ENCODE results near the gene BDP1.
A peak's percentile ranks its signal among the peaks of the same experiment; 100 is the strongest.
"Not testable (repeated sequence)": the region's sequence is repeated elsewhere in the genome, so short reads cannot be mapped to it uniquely, and the experiment has no call there.

Gene BDP1

GRCh38 chr5:71460693-71461092 lies 5.2 kb downstream of the BDP1 start:
- no peak for DNase-seq (ENCODE audit: low spot score)

- DNase-seq (ENCODE audit: low spot score): no peak
Observed at GRCh38 chr5:71461360-71461759, 5.9 kb downstream of the BDP1 start.

- DNase-seq (ENCODE audit: low spot score): no peak
Observed at GRCh38 chr5:71471193-71471592, 15.7 kb downstream of the BDP1 start.

GRCh38 chr5:71475788-71476384 lies 20.4 kb downstream of the BDP1 start:
- DNase-seq (ENCODE audit: low spot score): peak; percentile 22

- DNase-seq (ENCODE audit: low spot score): no peak
Observed at GRCh38 chr5:71481441-71481840, 26.0 kb downstream of the BDP1 start.

- no peak for DNase-seq (ENCODE audit: low spot score)
Observed at GRCh38 chr5:71482132-71482531, 26.7 kb downstream of the BDP1 start.

- no peak for DNase-seq (ENCODE audit: low spot score)
Observed at GRCh38 chr5:71483355-71483754, 27.9 kb downstream of the BDP1 start.

- DNase-seq (ENCODE audit: low spot score): no peak
Observed at GRCh38 chr5:71492817-71493615, 37.6 kb downstream of the BDP1 start.

- not testable (repeated sequence) for DNase-seq (ENCODE audit: low spot score)
Observed at GRCh38 chr5:71494202-71494601, 38.8 kb downstream of the BDP1 start.

GRCh38 chr5:71498756-71499155 lies 43.3 kb downstream of the BDP1 start:
- DNase-seq (ENCODE audit: low spot score): not testable (repeated sequence)

- DNase-seq (ENCODE audit: low spot score): no peak
Observed at GRCh38 chr5:71503536-71503935, 48.1 kb downstream of the BDP1 start.

GRCh38 chr5:71522151-71522550 lies 66.7 kb downstream of the BDP1 start:
- DNase-seq (ENCODE audit: low spot score): no peak

- not testable (repeated sequence) for DNase-seq (ENCODE audit: low spot score)
Observed at GRCh38 chr5:71525611-71526010, 70.2 kb downstream of the BDP1 start.

GRCh38 chr5:71528206-71528605 lies 72.8 kb downstream of the BDP1 start:
- DNase-seq (ENCODE audit: low spot score): no peak

GRCh38 chr5:71529682-71530081 lies 74.2 kb downstream of the BDP1 start:
- DNase-seq (ENCODE audit: low spot score): no peak

GRCh38 chr5:71533142-71533541 lies 77.7 kb downstream of the BDP1 start:
- DNase-seq (ENCODE audit: low spot score): no peak

- peak; percentile 48 for DNase-seq (ENCODE audit: low spot score)
Observed at GRCh38 chr5:71533615-71534014, 78.2 kb downstream of the BDP1 start.

GRCh38 chr5:71537687-71538086 lies 82.2 kb downstream of the BDP1 start:
- no peak for DNase-seq (ENCODE audit: low spot score)

GRCh38 chr5:71550885-71551284 lies 95.4 kb downstream of the BDP1 start:
- not testable (repeated sequence) for DNase-seq (ENCODE audit: low spot score)

GRCh38 chr5:71551582-71551981 lies 96.1 kb downstream of the BDP1 start:
- DNase-seq (ENCODE audit: low spot score): not testable (repeated sequence)

- DNase-seq (ENCODE audit: low spot score): not testable (repeated sequence)
Observed at GRCh38 chr5:71552026-71552749, 96.7 kb downstream of the BDP1 start.

- no peak for DNase-seq (ENCODE audit: low spot score)
Observed at GRCh38 chr5:71563161-71563560, 107.7 kb downstream of the BDP1 start.

- no peak for DNase-seq (ENCODE audit: low spot score)
Observed at GRCh38 chr5:71564895-71565294, 109.4 kb downstream of the BDP1 start.
